CD4-positive, CD25-positive, alpha-beta regulatory T cell (primary cell): Measurements from ENCODE around the gene VSTM1. TPM values are rescaled to one million over a fixed set of nuclear protein-coding genes. Genes with fewer than 3 reads are reported as not detected.
"Not testable (repeated sequence)": the region's sequence is repeated elsewhere in the genome, so short reads cannot be mapped to it uniquely, and the experiment has no call there.

Experiments used
- ATAC-seq, 2 donors: fragments of 150-1000 bp; cut with Tn5 transposase; one replicate each; pipeline ENCODE4 v1.10.0; 2021; ENCODE audit warnings: low read depth in 2 of 2, moderate number of reproducible peaks in 2 of 2, moderate library complexity in 1 of 2
- DNase-seq, 3 donors: peaks; one replicate each; pipeline versions ENCODE4 v3.0.0 to v3.0.0-alpha.2; 2012 to 2022; ENCODE audit warnings: mixed read lengths in 1 of 3
- H3K27ac ChIP-seq: one replicate; pipeline ENCODE4 v1.7.0; 2013; ENCODE audit warnings: mild to moderate bottlenecking, low read length; ENCODE audit not compliant: insufficient read depth, poor library complexity, severe bottlenecking
- H3K27me3 ChIP-seq: one replicate; pipeline ENCODE4 v1.7.0; 2013; ENCODE audit warnings: low read length; ENCODE audit not compliant: control insufficient read depth, insufficient read depth
- H3K36me3 ChIP-seq: one replicate; pipeline ENCODE4 v1.7.0; 2013; ENCODE audit warnings: mild to moderate bottlenecking, low read length, moderate library complexity; ENCODE audit not compliant: control insufficient read depth, insufficient read depth
- H3K4me1 ChIP-seq: 2 replicates; pipeline ENCODE4 v1.7.0; 2013; ENCODE audit warnings: mild to moderate bottlenecking, low read length; ENCODE audit not compliant: insufficient read depth, control insufficient read depth, poor library complexity, severe bottlenecking
- H3K4me3 ChIP-seq: one replicate; pipeline ENCODE4 v1.7.0; 2013; ENCODE audit warnings: low read depth, mild to moderate bottlenecking, low read length, moderate library complexity
- H3K9me3 ChIP-seq, 2 experiments: 1 replicate in 1 of 2; 2 replicates in 1 of 2; pipeline ENCODE4 v1.7.0; 2013; ENCODE audit warnings: low read length in 2 of 2, mild to moderate bottlenecking in 1 of 2, moderate library complexity in 1 of 2; ENCODE audit not compliant: control insufficient read depth in 2 of 2
- H3K27ac Mint-ChIP-seq, 3 donors: one replicate each; pipeline ENCODE4 v1.8.0; 2020 to 2022; ENCODE audit warnings: mild to moderate bottlenecking in 3 of 3, mixed read lengths in 3 of 3, moderate library complexity in 2 of 3
- H3K27me3 Mint-ChIP-seq: one replicate; pipeline ENCODE4 v1.8.0; 2022; ENCODE audit warnings: mild to moderate bottlenecking, mixed read lengths
- H3K36me3 Mint-ChIP-seq: one replicate; pipeline ENCODE4 v1.8.0; 2020; ENCODE audit warnings: mixed read lengths
- H3K4me1 Mint-ChIP-seq, 4 donors: one replicate each; pipeline ENCODE4 v1.8.0; 2020 to 2022; ENCODE audit warnings: mixed read lengths in 4 of 4, mild to moderate bottlenecking in 1 of 4
- H3K4me3 Mint-ChIP-seq, 4 donors: one replicate each; pipeline ENCODE4 v1.8.0; 2020 to 2022; ENCODE audit warnings: mild to moderate bottlenecking in 4 of 4, mixed read lengths in 4 of 4, moderate library complexity in 3 of 4
- H3K9me3 Mint-ChIP-seq, 7 donors: one replicate each; pipeline ENCODE4 v1.8.0; 2020 to 2022; ENCODE audit warnings: mixed read lengths in 7 of 7, mild to moderate bottlenecking in 3 of 7, moderate library complexity in 2 of 7
- polyA plus RNA-seq, 4 donors: library from polyadenylated mRNA; unstranded; fragments of 300-500 nt; fragmentation: Illumina TruSeq; gene quantifications; one replicate each; pipeline ENCODE4 v1.2.3, GENCODE V29; 2021
- total RNA-seq: library from RNA; stranded (reverse); gene quantifications from one replicate; pipeline ENCODE4 v1.2.3, GENCODE V29; 2022

The VSTM1 gene
- total and polyA plus RNA-seq, 5 donors from 2014 or later, result not detected

DNA sequence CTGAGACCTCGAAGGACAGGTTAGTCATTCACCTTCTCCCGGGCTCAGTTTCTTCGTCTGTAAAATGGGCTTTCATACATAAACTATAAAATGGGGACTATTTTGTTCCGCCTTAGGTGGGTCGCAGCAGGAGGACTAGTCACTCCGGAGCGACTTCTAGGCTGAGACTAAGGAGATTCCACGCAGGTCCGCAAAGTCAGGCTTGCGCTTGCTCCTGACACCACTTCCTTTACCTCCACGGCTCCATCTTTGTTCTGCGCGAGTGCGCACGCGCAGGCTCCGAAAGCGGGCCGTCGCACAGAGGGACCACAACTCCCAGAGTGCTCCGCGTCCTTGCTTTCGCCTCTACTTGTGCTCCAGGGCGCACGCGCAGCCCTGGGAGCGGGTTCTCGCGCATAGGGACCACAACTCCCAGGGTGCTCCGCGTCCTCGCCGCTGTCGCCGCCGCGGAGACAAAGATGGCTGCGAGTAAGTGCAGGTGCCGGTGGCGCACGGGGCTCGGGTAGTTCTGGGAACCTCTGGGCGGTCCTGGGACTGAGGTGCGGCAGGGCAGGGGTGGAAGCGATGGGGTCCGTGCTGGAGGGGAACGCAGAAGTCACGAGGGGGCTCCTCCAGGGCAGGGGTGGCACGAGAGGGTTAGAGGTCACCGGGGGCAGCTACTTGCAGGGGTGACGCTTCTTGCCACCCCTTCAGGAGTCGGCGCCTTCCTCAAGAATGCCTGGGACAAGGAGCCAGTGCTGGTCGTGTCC is 38.9 kb upstream of the VSTM1 start, which contains the start of gene NDUFA3:
Gene NDUFA3, plus strand, starts transcription at position 435 of the 749 bp plus-strand sequence. Its CDS starts 24 bp downstream, at position 459.
- H3K9me3 ChIP-seq, result no peaks in the 10 kb centered on the region
- Mint-ChIP-seq H3K27ac (peak within 1 kb of the TSS; percentile 93 to 98 (median 94)), H3K4me3 (peak within 1 kb of the TSS; percentile 86 to 99 (median 98)), H3K9me3 (no peaks in the 10 kb centered on the region), H3K36me3 (peaks cover 17% of the 10 kb centered on the region), H3K4me1 (peaks cover 9 to 39% (median 14%) of the 10 kb centered on the region in 4 donors), H3K27me3 (peaks cover 5% of the 10 kb centered on the region)
- peaks cover 21% of the 10 kb centered on the region for H3K36me3 ChIP-seq
- peak within 1 kb of the TSS; percentile 74 for H3K27ac ChIP-seq
- H3K4me3 ChIP-seq, result peak within 1 kb of the TSS; percentile 86
- H3K27me3 ChIP-seq, result no peaks in the 10 kb centered on the region
- peak; percentile 97 to 99 (median 98) for DNase-seq
- peak; percentile 99 for ATAC-seq
- peaks cover 12% of the 10 kb centered on the region for H3K4me1 ChIP-seq

DNA sequence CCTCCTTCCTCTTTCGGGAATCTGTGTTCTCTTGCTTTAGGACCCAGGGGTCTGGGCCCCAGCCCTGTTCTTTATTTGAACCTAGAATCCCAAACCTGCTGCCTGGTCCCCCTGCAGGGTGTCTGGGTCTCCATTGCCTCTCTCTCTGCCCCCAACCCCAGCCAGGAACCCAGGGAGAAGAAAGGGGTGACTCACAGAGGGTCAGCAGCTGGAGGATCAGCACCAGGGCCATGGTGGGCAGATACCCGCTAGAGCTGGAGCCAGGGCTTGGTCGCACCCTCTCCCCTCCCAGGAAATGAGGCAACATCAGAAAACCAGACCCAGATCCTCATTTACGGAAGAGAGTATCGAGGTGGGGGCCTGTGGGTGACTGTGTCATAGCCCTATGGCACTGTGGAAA is 36.9 kb upstream of the VSTM1 start, which contains the start of gene OSCAR:
Gene OSCAR, minus strand, starts transcription at position 243 of the 400 bp plus-strand sequence. Its CDS starts 11 bp downstream, at position 232.
- no peak for DNase-seq
- no peak within 1 kb of the TSS for H3K4me3 ChIP-seq

DNA sequence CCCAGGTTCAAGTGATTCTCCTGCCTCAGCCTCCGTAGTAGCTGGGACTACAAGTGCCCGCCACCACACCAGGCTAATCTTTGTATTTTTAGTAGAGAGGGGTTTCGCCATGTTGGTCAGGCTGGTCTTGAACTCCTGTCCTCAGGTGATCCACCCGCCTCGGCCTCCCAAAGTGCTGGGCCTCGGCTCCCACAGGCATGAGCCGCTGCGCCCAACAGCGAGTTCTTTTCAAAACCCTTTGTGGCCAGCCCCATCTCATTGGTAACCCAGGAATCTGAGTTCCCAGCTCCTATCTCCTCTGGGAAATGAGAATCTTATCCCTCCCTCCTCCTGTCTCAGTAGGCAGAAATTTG is 36.2 kb upstream of the VSTM1 start:
- H3K4me1 Mint-ChIP-seq, result peaks cover 9 to 34% (median 16%) of the 10 kb centered on the region in 4 donors
- peaks cover 12% of the 10 kb centered on the region for H3K27me3 Mint-ChIP-seq
- H3K27ac Mint-ChIP-seq, result not testable (repeated sequence)

More for the DNA sequence above, 36.9 kb upstream of the VSTM1 start, which contains the start of gene OSCAR:
- no peaks in the 10 kb centered on the region for H3K27me3 ChIP-seq
- peaks cover 3% of the 10 kb centered on the region for H3K36me3 ChIP-seq
- no peak for ATAC-seq
- Mint-ChIP-seq H3K9me3 (no peaks in the 10 kb centered on the region), H3K36me3 (peaks cover 3% of the 10 kb centered on the region), H3K4me3 (peak within 1 kb of the TSS; percentile 53 to 99 (median 74)), H3K27me3 (peaks cover 12% of the 10 kb centered on the region), H3K4me1 (peaks cover 11 to 39% (median 17%) of the 10 kb centered on the region in 4 donors), H3K27ac (peak within 1 kb of the TSS; percentile 8 to 65 (median 49))
- no peak within 1 kb of the TSS for H3K27ac ChIP-seq
- H3K9me3 ChIP-seq, result no peaks in the 10 kb centered on the region
- peaks cover 16% of the 10 kb centered on the region for H3K4me1 ChIP-seq

GRCh38 chr19:54099190-54099902 is 35.6 kb upstream of the VSTM1 start:
- DNase-seq, result no peak
- Mint-ChIP-seq H3K4me1 (peaks cover 10 to 29% (median 16%) of the 10 kb centered on the region in 4 donors), H3K4me3 (peak overlapping the region in 1 of 4 donors; percentile 23), H3K27me3 (peaks cover 15% of the 10 kb centered on the region), H3K27ac (no peak overlapping the region), H3K9me3 (peaks cover 0 to under 1% (median 0%) of the 10 kb centered on the region in 7 donors), H3K36me3 (no peaks in the 10 kb centered on the region)
- no peak overlapping the region for H3K4me3 ChIP-seq
- no peaks in the 10 kb centered on the region for H3K36me3 ChIP-seq
- no peaks in the 10 kb centered on the region for H3K27me3 ChIP-seq
- ATAC-seq, result no peak
- peaks cover 19% of the 10 kb centered on the region for H3K4me1 ChIP-seq
- H3K9me3 ChIP-seq, result no peaks in the 10 kb centered on the region
- no peak overlapping the region for H3K27ac ChIP-seq

More for the DNA sequence above, 36.2 kb upstream of the VSTM1 start:
- peaks cover 19% of the 10 kb centered on the region for H3K4me1 ChIP-seq
- H3K27me3 ChIP-seq, H3K36me3 ChIP-seq, H3K4me3 ChIP-seq, H3K9me3 Mint-ChIP-seq, DNase-seq, ATAC-seq, H3K27ac ChIP-seq, H3K9me3 ChIP-seq, H3K36me3 Mint-ChIP-seq: not testable (repeated sequence)
- H3K4me3 Mint-ChIP-seq, result peak overlapping the region in 1 of 4 donors; percentile 43

DNA sequence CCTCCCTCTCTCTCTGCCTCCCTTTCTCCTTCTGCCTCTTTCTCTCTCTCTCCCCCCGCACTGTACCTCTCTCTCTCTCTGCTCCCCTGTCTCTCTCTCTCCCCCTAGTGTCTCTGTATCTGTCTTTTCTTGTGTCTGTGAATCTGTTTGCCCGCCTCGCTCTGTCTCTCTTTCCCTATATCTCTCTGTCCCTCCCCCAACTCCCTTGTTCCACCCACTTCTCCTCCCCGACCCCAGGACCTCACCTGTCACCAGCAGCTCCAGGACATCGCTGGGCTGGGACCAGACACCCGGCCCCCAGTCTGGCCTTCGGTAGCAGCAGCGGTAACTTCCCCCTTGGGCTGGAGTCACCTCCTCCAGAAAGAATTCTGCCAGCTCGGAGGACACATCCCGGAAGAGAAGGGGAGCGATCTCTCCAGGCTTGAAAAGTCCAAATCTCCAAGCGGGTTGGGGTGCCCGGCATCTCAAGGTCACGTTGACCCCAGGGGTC is 33.0 kb upstream of the VSTM1 start:
- Mint-ChIP-seq H3K27ac (peak overlapping the region; percentile 6 to 90 (median 58)), H3K4me3 (peak overlapping the region in 3 of 4 donors; percentile 65 to 79 (median 67)), H3K36me3 (no peaks in the 10 kb centered on the region), H3K27me3 (peaks cover 16% of the 10 kb centered on the region), H3K9me3 (peaks cover 0 to 4% (median 0%) of the 10 kb centered on the region in 7 donors), H3K4me1 (peaks cover 4 to 12% (median 10%) of the 10 kb centered on the region in 4 donors)
- Histone ChIP-seq H3K27ac (no peak overlapping the region), H3K36me3 (no peaks in the 10 kb centered on the region), H3K27me3 (no peaks in the 10 kb centered on the region), H3K4me3 (no peak overlapping the region), H3K9me3 (no peaks in the 10 kb centered on the region), H3K4me1 (peaks cover 7% of the 10 kb centered on the region)
- DNase-seq (peak in 2 of 3 donors; percentile 33 to 54), ATAC-seq (peak in 1 of 2 donors; percentile 29)

DNA sequence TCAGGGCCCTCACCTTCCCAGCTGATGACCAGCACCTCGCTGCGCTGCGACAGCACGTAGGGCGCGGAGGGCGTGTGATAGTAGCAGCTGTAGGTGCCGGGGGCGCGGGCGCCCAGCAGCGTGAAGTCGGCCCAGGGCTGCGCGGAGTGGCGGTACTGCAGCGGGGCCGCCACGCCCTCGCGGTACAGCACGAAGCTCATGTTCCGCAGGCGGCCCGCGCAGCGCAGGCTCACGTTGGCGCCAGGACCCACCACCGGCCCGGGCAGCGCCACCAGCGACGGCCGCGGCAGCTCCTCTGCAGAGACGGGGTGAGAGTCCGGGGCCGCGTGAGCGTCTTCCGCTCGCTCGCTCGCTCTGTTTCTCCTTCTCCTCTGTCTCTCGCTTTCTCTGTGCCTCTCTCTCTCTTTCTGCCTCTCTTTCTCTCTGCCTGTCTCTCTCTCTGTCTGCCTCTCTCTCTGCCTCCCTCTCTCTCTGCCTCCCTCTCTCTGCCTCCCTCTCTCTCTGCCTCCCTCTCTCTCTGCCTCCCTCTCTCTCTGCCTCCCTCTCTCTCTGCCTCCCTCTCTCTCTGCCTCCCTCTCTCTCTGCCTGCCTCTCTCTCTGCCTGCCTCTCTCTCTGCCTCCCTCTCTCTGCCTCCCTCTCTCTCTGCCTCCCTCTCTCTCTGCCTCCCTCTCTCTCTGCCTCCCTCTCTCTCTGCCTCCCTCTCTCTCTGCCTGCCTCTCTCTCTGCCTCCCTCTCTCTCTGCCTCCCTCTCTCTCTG is 32.3 kb upstream of the VSTM1 start:
- H3K36me3 ChIP-seq, H3K27ac ChIP-seq, H3K4me3 ChIP-seq, H3K4me1 ChIP-seq, H3K36me3 Mint-ChIP-seq, H3K9me3 Mint-ChIP-seq, H3K4me1 Mint-ChIP-seq, H3K9me3 ChIP-seq, H3K27me3 ChIP-seq: not testable (repeated sequence)
- DNase-seq, result peak; percentile 34 to 67 (median 46)
- Mint-ChIP-seq H3K27me3 (peaks cover 16% of the 10 kb centered on the region), H3K27ac (peak overlapping the region in 2 of 3 donors; percentile 58 to 90), H3K4me3 (peak overlapping the region; percentile 15 to 85 (median 74))
- peak; percentile 75 to 78 for ATAC-seq
